Gastrocnemius medialis (tissue), 4 donors: Measurements from ENCODE around the gene SHLD1. TPM values are rescaled to one million over a fixed set of nuclear protein-coding genes. Genes with fewer than 3 reads are reported as not detected.

Experiments
- ATAC-seq, 2 donors: fragments of 150-250 bp; one replicate each; pipeline ENCODE4 v1.9.1; 2016
- DNase-seq, 2 donors: peaks; one replicate each; pipeline ENCODE4 v3.0.0-alpha.2; 2019
- H3K27ac ChIP-seq, 4 donors: fragments of 200-600 bp; sonication (generic); 1 replicate in 1 of 4; 2 replicates in 3 of 4; pipeline ENCODE4 v1.5.1; 2016 to 2018; ENCODE audit warnings: mild to moderate bottlenecking in 2 of 4, moderate library complexity in 1 of 4
- H3K27me3 ChIP-seq, 3 donors: fragments of 200-600 bp; sonication (generic) in 2 of 3; 1 replicate in 1 of 3; 2 replicates in 2 of 3; pipeline versions ENCODE4 v1.5.1 to v1.6.0; 2016 to 2019; ENCODE audit warnings: mild to moderate bottlenecking in 1 of 3, moderate library complexity in 1 of 3
- H3K36me3 ChIP-seq, 2 donors: fragments of 200-600 bp; sonication (generic) in 1 of 2; one replicate each; pipeline ENCODE4 v1.5.1; 2017 to 2018
- H3K4me1 ChIP-seq, 2 donors: fragments of 200-600 bp; sonication (generic) in 1 of 2; one replicate each; pipeline ENCODE4 v1.5.1; 2016 to 2017; ENCODE audit warnings: mild to moderate bottlenecking in 2 of 2
- H3K4me3 ChIP-seq, 4 donors: fragments of 200-600 bp; sonication (generic) in 3 of 4; 1 replicate in 1 of 4; 2 replicates in 3 of 4; pipeline ENCODE4 v1.5.1; 2016 to 2019; ENCODE audit warnings: mild to moderate bottlenecking in 2 of 4
- H3K9me3 ChIP-seq, 3 donors: fragments of 200-600 bp; sonication (generic) in 2 of 3; 1 replicate in 1 of 3; 2 replicates in 2 of 3; pipeline ENCODE4 v1.5.1; 2016 to 2019
- CTCF ChIP-seq, 5 experiments: fragments of 450-650 bp in 3 of 5; fragments of 200-600 bp in 2 of 5; sonication (generic) in 2 of 5; IDR thresholded peaks in 4 of 5; conservative IDR thresholded peaks in 1 of 5; 1 replicate in 4 of 5; 2 replicates in 1 of 5; pipeline ENCODE4 v1.5.1; 2016 to 2019; ENCODE audit warnings: antibody characterized with exemption in 5 of 5, mild to moderate bottlenecking in 3 of 5, moderate library complexity in 3 of 5
- POLR2A ChIP-seq, 2 donors: fragments of 450-650 bp; IDR thresholded peaks; one replicate each; pipeline ENCODE4 v1.6.1; 2017; ENCODE audit warnings: antibody characterized with exemption in 2 of 2, mild to moderate bottlenecking in 2 of 2, moderate library complexity in 2 of 2
- in situ Hi-C, 4 donors: fragments of 200-750 bp; cut with MboI; loops; one replicate each; pipeline versions ENCODE4 v1.15.0 to v1.8.0; 2017; ENCODE audit warnings: low sequenced_read_pairs in 4 of 4
- intact Hi-C: fragments of 100-400 bp; cut with DNase I; formaldehyde crosslinking; loops from one replicate; pipeline ENCODE4 v1.15.1; 2023; ENCODE audit warnings: low total_unique reads
- total RNA-seq, 4 donors: library from RNA; depleted of rRNA; stranded (reverse); fragments of >200 nt; gene quantifications; one replicate each; pipeline versions ENCODE4 v1.1.0 to v1.2.3, GENCODE V29; 2016

SHLD1 gene
- total RNA-seq, 4 donors from 2014 or later, result 5.4 to 7.1 (median 5.8) TPM

- peak; percentile 37 to 76 for ATAC-seq
- TF ChIP-seq POLR2A (IDR thresholded peaks at IDR 0.05), result peak in 1 of 2 donors; percentile 54
- no peak for TF ChIP-seq CTCF (IDR thresholded peaks at IDR 0.05 in 4 of 5, conservative IDR thresholded peaks at IDR 0.05 in 1 of 5)
- Histone ChIP-seq H3K36me3 (no peaks in the 10 kb centered on the region), H3K4me3 (no peak overlapping the region), H3K27ac (peak overlapping the region; percentile 89 to 92 (median 90)), H3K27me3 (no peaks in the 10 kb centered on the region), H3K4me1 (peaks cover 11 to 28% of the 10 kb centered on the region in 2 donors), H3K9me3 (no peaks in the 10 kb centered on the region)
- DNase-seq, result peak; percentile 45 to 73
- intact Hi-C loops, result loop anchor here (2.0 to 5.0 kb wide), 2 partner anchors 70 to 119 kb away; no protein-coding TSS in a partner anchor
- in situ Hi-C loops, result loop anchor here in 1 of 4 donors (5.0 kb wide), 1 partner anchor 120 kb away; no protein-coding TSS in a partner anchor
Observed at GRCh38 chr20:5767493-5768098, 17.4 kb downstream of the SHLD1 start.

- TF ChIP-seq CTCF (IDR thresholded peaks at IDR 0.05 in 4 of 5, conservative IDR thresholded peaks at IDR 0.05 in 1 of 5) (no peak), POLR2A (IDR thresholded peaks at IDR 0.05) (no peak)
- Histone ChIP-seq H3K9me3 (no peaks in the 10 kb centered on the region), H3K27me3 (no peaks in the 10 kb centered on the region), H3K4me3 (no peak overlapping the region), H3K4me1 (peaks cover 11 to 29% of the 10 kb centered on the region in 2 donors), H3K36me3 (peaks cover 0 to 10% of the 10 kb centered on the region in 2 donors), H3K27ac (no peak overlapping the region)
- intact Hi-C loops, result no loop called here
- ATAC-seq (no peak), DNase-seq (no peak)
- in situ Hi-C loops, result no loop called here
Observed at GRCh38 chr20:5770231-5770986, 20.2 kb downstream of the SHLD1 start.

- Histone ChIP-seq H3K27ac (no peak overlapping the region), H3K36me3 (peaks cover 0 to 12% of the 10 kb centered on the region in 2 donors), H3K9me3 (no peaks in the 10 kb centered on the region), H3K4me3 (no peak overlapping the region), H3K27me3 (no peaks in the 10 kb centered on the region), H3K4me1 (peaks cover 11 to 24% of the 10 kb centered on the region in 2 donors)
- DNase-seq (no peak), ATAC-seq (no peak)
- in situ Hi-C loops (no loop called here), intact Hi-C loops (no loop called here)
- TF ChIP-seq CTCF (IDR thresholded peaks at IDR 0.05 in 4 of 5, conservative IDR thresholded peaks at IDR 0.05 in 1 of 5), result no peak
- TF ChIP-seq POLR2A (IDR thresholded peaks at IDR 0.05), result no peak
Observed at GRCh38 chr20:5770987-5771318, 20.8 kb downstream of the SHLD1 start.

- peaks cover 0 to 26% of the 10 kb centered on the region in 2 donors for H3K36me3 ChIP-seq
- in situ Hi-C loops, result no loop called here
- intact Hi-C loops, result no loop called here
Observed at GRCh38 chr20:5772704-5773103, 22.5 kb downstream of the SHLD1 start.

More at GRCh38 chr20:5772704-5773103, 22.5 kb downstream of the SHLD1 start:
- Histone ChIP-seq H3K27ac (no peak overlapping the region), H3K4me1 (peaks cover 0 to 12% of the 10 kb centered on the region in 2 donors), H3K4me3 (no peak overlapping the region), H3K9me3 (no peaks in the 10 kb centered on the region), H3K27me3 (no peaks in the 10 kb centered on the region)
- DNase-seq (no peak), ATAC-seq (no peak)
- TF ChIP-seq CTCF (IDR thresholded peaks at IDR 0.05 in 4 of 5, conservative IDR thresholded peaks at IDR 0.05 in 1 of 5), result no peak
- TF ChIP-seq POLR2A (IDR thresholded peaks at IDR 0.05), result no peak
